ENCODE results near the gene ALX3. TPM values are rescaled to one million over a fixed set of nuclear protein-coding genes. Genes with fewer than 3 reads are reported as not detected.

The ALX3 gene
- total and polyA plus RNA-seq, 2 of the 4 experiments (the other 2 are of a cell fraction), result not detected

GRCh38 chr1:110106013-110106941, 35.8 kb upstream of the ALX3 start:
- Histone ChIP-seq H3K18ac (ENCODE audit: low read depth, low read length) (no peak overlapping the region), H4K20me1 (ENCODE audit: insufficient read depth, low read length) (no peaks in the 10 kb centered on the region), H2BK20ac (ENCODE audit: low read depth, low read length) (no peak overlapping the region), H3K9me3 (ENCODE audit: control insufficient read depth, insufficient read depth, low read length) (no peaks in the 10 kb centered on the region), H3K9me1 (ENCODE audit: insufficient read depth, low read length) (0 out of 2 replicates have a peak, but pooled peaks cover 2% of the 10 kb centered on the region), H3K4ac (ENCODE audit: low read depth, low read length) (no peak overlapping the region), H4K91ac (ENCODE audit: insufficient read depth, low read depth, low read length) (no peak overlapping the region), H2BK5ac (ENCODE audit: low read depth, low read length, poor library complexity, severe bottlenecking) (no peak overlapping the region), H2AFZ (replicated peaks; ENCODE audit: low read length, poor library complexity) (peak overlapping the region; percentile 81), H3K4me2 (ENCODE audit: low read depth, low read length) (no peak overlapping the region), H4K8ac (ENCODE audit: low read depth in 2 of 2, low read length in 2 of 2) (no peak overlapping the region), H3K14ac (replicated peaks; ENCODE audit: low read depth, low read length) (no peak overlapping the region), H3K4me3 (ENCODE audit: insufficient read depth, low read depth, low read length) (no peak overlapping the region), H3K27me3 (ENCODE audit: control insufficient read depth, insufficient read depth, low read length) (peaks cover 46% of the 10 kb centered on the region), H2AK9ac (replicated peaks; ENCODE audit: low read depth, low read length, poor library complexity) (peak overlapping the region; percentile 81), H2BK120ac (ENCODE audit: low read depth, low read length) (no peak overlapping the region), H3K27ac (ENCODE audit: insufficient read depth, low read length) (no peak overlapping the region), H3K79me1 (ENCODE audit: low read depth in 1 of 2, low read length in 2 of 2) (no peaks in the 10 kb centered on the region), H2AK5ac (ENCODE audit: low read depth, low read length) (peak overlapping the region; percentile 48; the same call in 1 of the 2 replicates), H3K4me1 (ENCODE audit: control insufficient read depth, insufficient read depth, low read length) (no peaks in the 10 kb centered on the region; the same call in 1 of the 2 replicates), H2BK15ac (ENCODE audit: low read depth, low read length) (no peak overlapping the region), H3K23ac (ENCODE audit: low read depth, low read length) (no peak overlapping the region), H4K5ac (ENCODE audit: low read depth, low read length) (no peak overlapping the region), H3K56ac (ENCODE audit: extremely low read depth, insufficient read depth, low read length) (no peak overlapping the region), H3K9ac (ENCODE audit: low read depth, low read length) (no peak overlapping the region), H3K36me3 (ENCODE audit: control insufficient read depth, insufficient read depth, low read length) (no peaks in the 10 kb centered on the region)
- ATAC-seq (ENCODE audit: low read depth) (peak; percentile 98), DNase-seq (peak; percentile 69)
- in situ Hi-C loops (cut with MboI; ENCODE audit: low sequenced_read_pairs) (loop anchor here (5.0 kb wide), 1 partner anchor 54 kb away; no protein-coding TSS in a partner anchor), dilution Hi-C loops (cut with HindIII; ENCODE audit: low sequenced_read_pairs, unreplicated experiment) (no loop called here), intact Hi-C loops (cut with micrococcal nuclease) (loop anchor here (1.0 to 5.0 kb wide), 4 partner anchors 19 to 329 kb away; no protein-coding TSS in a partner anchor)
- CTCF ChIA-PET, result interaction anchor here (0.6 to 3.4 kb wide), 8 partner anchors 11 to 372 kb away, joined by 3 to 22 read pairs (median 4); partner anchors contain the start of gene STRIP1
- WGBS, 2 experiments (ENCODE audit: extremely low coverage in 2 of 2, insufficient read length in 1 of 2), result 10% methylated on average over 3 of the region's 8 CpGs; no CpG with 5 or more reads in 1 of the 2 experiments
- POLR2A ChIA-PET (ENCODE audit: unreplicated experiment), result no interaction called here
- BruUV-seq (replicated peaks), result no TSS peak
- TF ChIP-seq NFE2L2 (IDR thresholded peaks at IDR 0.05; ENCODE audit: low read depth, low read length), result no peak
- TF ChIP-seq POLR2A (IDR thresholded peaks at IDR 0.05; ENCODE audit: low read depth, low read length), result no peak
- peak; percentile 78 for TF ChIP-seq SMC3 (IDR thresholded peaks at IDR 0.05; ENCODE audit: low read depth, low read length)
- TF ChIP-seq ELK1 (IDR thresholded peaks at IDR 0.05; ENCODE audit: borderline replicate concordance, low read depth, low read length), result no peak
- TF ChIP-seq MXI1 (IDR thresholded peaks at IDR 0.05; ENCODE audit: borderline replicate concordance, low read depth, low read length), result no peak
- no peak for TF ChIP-seq RFX5 (IDR thresholded peaks at IDR 0.05; ENCODE audit: low read depth, low read length)
- TF ChIP-seq CTCF (conservative IDR thresholded peaks at IDR 0.05; ENCODE audit: low read depth, low read length), result peak; percentile 94
- no peak for TF ChIP-seq MAFK (IDR thresholded peaks at IDR 0.05; ENCODE audit: low read depth, low read length)
- TF ChIP-seq CEBPB (IDR thresholded peaks at IDR 0.05; ENCODE audit: low read depth, low read length), result no peak
- no peak for TF ChIP-seq FOS (IDR thresholded peaks at IDR 0.05; ENCODE audit: low read depth, low read length)
- no peak; the same call in 1 of the 2 replicates for TF ChIP-seq BHLHE40 (IDR thresholded peaks at IDR 0.05; ENCODE audit: low read depth, low read length)
- TF ChIP-seq RAD21 (IDR thresholded peaks at IDR 0.05; ENCODE audit: low read length), result peak; percentile 92
- TF ChIP-seq USF2 (IDR thresholded peaks at IDR 0.05; ENCODE audit: low read depth, low read length), result 0 out of 2 replicates have a peak, but pooled peaks have one; percentile 21
